MCF 10A (cell line): ENCODE data around the gene CLCA1. TPM values are rescaled to one million over a fixed set of nuclear protein-coding genes. Genes with fewer than 3 reads are reported as not detected.

Source experiments
- Bru-seq: library from RNA; stranded (reverse); fragments of 400-500 nt; gene quantifications from one replicate; lab custom pipeline; 2021; lab: Mats Ljungman, UMichigan
- BruChase-seq, 2 experiments: library from RNA; stranded (reverse); fragments of 400-500 nt; gene quantifications; one replicate each; lab custom pipeline; 2021; lab: Mats Ljungman, UMichigan
- BruUV-seq: library from RNA; stranded (reverse); fragments of 400-500 nt; replicated peaks from 2 replicates; lab custom pipeline; 2021; lab: Mats Ljungman, UMichigan
- CTCF ChIA-PET: fragments of 300-600 bp; sonication (Branson Sonifier 250); formaldehyde crosslinking; extraction: SDS; loops from one replicate; lab custom pipeline; 2021; ENCODE audit warnings: antibody characterized with exemption, inconsistent platforms; lab: Yijun Ruan, JAX
- POLR2A ChIA-PET: fragments of 300-600, 350-650 bp; sonication (Branson Sonifier 250); formaldehyde crosslinking; extraction: SDS; loops from one replicate; lab custom pipeline; 2020; ENCODE audit warnings: antibody characterized with exemption, inconsistent platforms; lab: Yijun Ruan, JAX
- DNase-seq: peaks from one replicate; pipeline ENCODE4 v3.0.0-alpha.2; 2018; ENCODE audit not compliant: unreplicated experiment
- H3K27ac Mint-ChIP-seq: one replicate; pipeline ENCODE4 v1.8.0; 2022; ENCODE audit warnings: mild to moderate bottlenecking, low read depth, mixed read lengths; ENCODE audit not compliant: unreplicated experiment
- H3K27me3 Mint-ChIP-seq: one replicate; pipeline ENCODE4 v1.8.0; 2022; ENCODE audit warnings: mixed read lengths; ENCODE audit not compliant: insufficient read depth, unreplicated experiment
- H3K36me3 Mint-ChIP-seq: one replicate; pipeline ENCODE4 v1.8.0; 2022; ENCODE audit warnings: mild to moderate bottlenecking, moderate library complexity, mixed read lengths; ENCODE audit not compliant: insufficient read depth, unreplicated experiment
- H3K4me1 Mint-ChIP-seq: one replicate; pipeline ENCODE4 v1.8.0; 2022; ENCODE audit warnings: mixed read lengths; ENCODE audit not compliant: insufficient read depth, unreplicated experiment
- H3K4me3 Mint-ChIP-seq: one replicate; pipeline ENCODE4 v1.8.0; 2022; ENCODE audit warnings: mild to moderate bottlenecking, moderate library complexity, mixed read lengths; ENCODE audit not compliant: unreplicated experiment
- H3K9me3 Mint-ChIP-seq: one replicate; pipeline ENCODE4 v1.8.0; 2022; ENCODE audit warnings: mixed read lengths; ENCODE audit not compliant: unreplicated experiment
- intact Hi-C: fragments of 100-400 bp; cut with micrococcal nuclease; formaldehyde crosslinking; loops from 2 replicates; pipeline ENCODE4 v1.14.1; 2022
- long read RNA-seq: library from polyadenylated mRNA; stranded (forward); transcript quantifications from one replicate; pipeline ENCODE4 v2.0.0, GENCODE V29; 2022
- total RNA-seq: library from RNA; stranded (reverse); gene quantifications from 2 replicates; pipeline ENCODE4 v1.2.3, GENCODE V29; 2022
- TF ChIP-seq, protein P1 (sequence below): fragments of 200-600 bp; IDR thresholded peaks from one replicate; pipeline ENCODE4 v1.8.0; 2022; ENCODE audit warnings: antibody characterized with exemption, mild to moderate bottlenecking; ENCODE audit not compliant: unreplicated experiment

The CLCA1 gene, protein sequence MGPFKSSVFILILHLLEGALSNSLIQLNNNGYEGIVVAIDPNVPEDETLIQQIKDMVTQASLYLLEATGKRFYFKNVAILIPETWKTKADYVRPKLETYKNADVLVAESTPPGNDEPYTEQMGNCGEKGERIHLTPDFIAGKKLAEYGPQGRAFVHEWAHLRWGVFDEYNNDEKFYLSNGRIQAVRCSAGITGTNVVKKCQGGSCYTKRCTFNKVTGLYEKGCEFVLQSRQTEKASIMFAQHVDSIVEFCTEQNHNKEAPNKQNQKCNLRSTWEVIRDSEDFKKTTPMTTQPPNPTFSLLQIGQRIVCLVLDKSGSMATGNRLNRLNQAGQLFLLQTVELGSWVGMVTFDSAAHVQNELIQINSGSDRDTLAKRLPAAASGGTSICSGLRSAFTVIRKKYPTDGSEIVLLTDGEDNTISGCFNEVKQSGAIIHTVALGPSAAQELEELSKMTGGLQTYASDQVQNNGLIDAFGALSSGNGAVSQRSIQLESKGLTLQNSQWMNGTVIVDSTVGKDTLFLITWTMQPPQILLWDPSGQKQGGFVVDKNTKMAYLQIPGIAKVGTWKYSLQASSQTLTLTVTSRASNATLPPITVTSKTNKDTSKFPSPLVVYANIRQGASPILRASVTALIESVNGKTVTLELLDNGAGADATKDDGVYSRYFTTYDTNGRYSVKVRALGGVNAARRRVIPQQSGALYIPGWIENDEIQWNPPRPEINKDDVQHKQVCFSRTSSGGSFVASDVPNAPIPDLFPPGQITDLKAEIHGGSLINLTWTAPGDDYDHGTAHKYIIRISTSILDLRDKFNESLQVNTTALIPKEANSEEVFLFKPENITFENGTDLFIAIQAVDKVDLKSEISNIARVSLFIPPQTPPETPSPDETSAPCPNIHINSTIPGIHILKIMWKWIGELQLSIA
- total RNA-seq (not detected in 2 replicates), Bru-seq, nascent RNA (not detected), BruChase-seq, experiment 1, labeled RNA remaining after a 6-hour chase (not detected), BruChase-seq, experiment 2, labeled RNA remaining after a 2-hour chase (percentile 2 among the genes with signal in this experiment)
- long read RNA-seq = 0 reads

GRCh38 chr1:86468501-86468977 is at the start of gene CLCA1:
Gene CLCA1, plus strand, starts transcription at chr1:86468927. Its CDS starts 45 bp downstream, at chr1:86468972.
- POLR2A ChIA-PET = no interaction called here

GRCh38 chr1:86419277-86419903 is 49.3 kb upstream of the CLCA1 start:
- no peaks in the 10 kb centered on the region for H3K27me3 Mint-ChIP-seq
- ChIA-PET CTCF (interaction anchor here (0.6 to 4.4 kb wide), 13 partner anchors 12 to 297 kb away, joined by 3 to 20 read pairs (median 4); partner anchors contain the start of gene ODF2L), POLR2A (interaction anchor here (3.3 to 7.2 kb wide), 3 partner anchors 11 to 24 kb away, joined by 22 to 126 read pairs (median 26); partner anchors contain the start of gene ODF2L)
- TF ChIP-seq, protein P1, sequence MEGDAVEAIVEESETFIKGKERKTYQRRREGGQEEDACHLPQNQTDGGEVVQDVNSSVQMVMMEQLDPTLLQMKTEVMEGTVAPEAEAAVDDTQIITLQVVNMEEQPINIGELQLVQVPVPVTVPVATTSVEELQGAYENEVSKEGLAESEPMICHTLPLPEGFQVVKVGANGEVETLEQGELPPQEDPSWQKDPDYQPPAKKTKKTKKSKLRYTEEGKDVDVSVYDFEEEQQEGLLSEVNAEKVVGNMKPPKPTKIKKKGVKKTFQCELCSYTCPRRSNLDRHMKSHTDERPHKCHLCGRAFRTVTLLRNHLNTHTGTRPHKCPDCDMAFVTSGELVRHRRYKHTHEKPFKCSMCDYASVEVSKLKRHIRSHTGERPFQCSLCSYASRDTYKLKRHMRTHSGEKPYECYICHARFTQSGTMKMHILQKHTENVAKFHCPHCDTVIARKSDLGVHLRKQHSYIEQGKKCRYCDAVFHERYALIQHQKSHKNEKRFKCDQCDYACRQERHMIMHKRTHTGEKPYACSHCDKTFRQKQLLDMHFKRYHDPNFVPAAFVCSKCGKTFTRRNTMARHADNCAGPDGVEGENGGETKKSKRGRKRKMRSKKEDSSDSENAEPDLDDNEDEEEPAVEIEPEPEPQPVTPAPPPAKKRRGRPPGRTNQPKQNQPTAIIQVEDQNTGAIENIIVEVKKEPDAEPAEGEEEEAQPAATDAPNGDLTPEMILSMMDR = peak; percentile 58
- DNase-seq = peak; percentile 73
- intact Hi-C loops = loop anchor here (1.0 to 10.0 kb wide), 4 partner anchors 39 to 265 kb away; no protein-coding TSS in a partner anchor
- peak overlapping the region; percentile 52 for H3K27ac Mint-ChIP-seq
- H3K4me1 Mint-ChIP-seq = peaks cover 30% of the 10 kb centered on the region
- H3K9me3 Mint-ChIP-seq = no peaks in the 10 kb centered on the region
- no peaks in the 10 kb centered on the region for H3K36me3 Mint-ChIP-seq
- no peak overlapping the region for H3K4me3 Mint-ChIP-seq
- BruUV-seq = no TSS peak

More at GRCh38 chr1:86468501-86468977, at the start of gene CLCA1:
- TF ChIP-seq, protein P1 = no peak
- Mint-ChIP-seq H3K4me3 (no peak within 1 kb of the TSS), H3K4me1 (no peaks in the 10 kb centered on the region), H3K9me3 (no peaks in the 10 kb centered on the region), H3K36me3 (no peaks in the 10 kb centered on the region), H3K27ac (no peak within 1 kb of the TSS), H3K27me3 (no peaks in the 10 kb centered on the region)
- intact Hi-C loops = no loop called here
- no TSS peak for BruUV-seq
- CTCF ChIA-PET = interaction anchor here (3.2 kb wide), 1 partner anchor 33 kb away, joined by 21 read pairs; no protein-coding TSS in a partner anchor
- no peak for DNase-seq

DNA sequence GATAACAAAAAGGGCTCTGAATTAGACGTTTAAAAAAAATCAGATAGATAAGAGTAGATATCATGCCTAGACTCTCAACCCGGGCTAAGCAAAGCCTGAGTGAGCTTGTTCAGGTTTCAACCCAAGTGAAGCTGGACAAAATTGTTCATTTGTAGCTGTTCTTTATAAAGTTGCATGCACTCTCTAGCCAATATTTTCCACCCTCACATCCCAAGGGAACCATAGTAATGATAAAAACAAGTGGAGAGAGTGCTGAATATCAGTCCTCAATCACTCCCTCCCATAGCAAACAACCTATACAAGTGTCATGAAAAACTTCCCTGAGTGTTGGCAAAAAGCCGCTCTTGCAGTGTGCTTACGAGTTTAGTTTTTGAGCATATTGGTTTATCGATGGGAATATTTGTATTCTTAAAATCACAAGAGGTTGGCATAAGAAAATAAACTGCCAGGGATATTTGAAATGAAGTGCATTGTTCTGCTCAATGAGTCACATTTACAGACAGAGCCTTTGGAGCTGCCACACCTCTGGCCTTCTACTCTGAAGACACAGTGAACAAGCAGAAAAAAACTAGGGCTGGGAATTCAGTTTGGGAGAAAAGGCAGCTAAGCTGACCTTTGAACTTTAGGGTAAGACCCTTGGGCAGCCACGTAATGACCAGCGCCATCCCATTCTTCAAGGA is 47.0 kb upstream of the CLCA1 start:
- BruUV-seq = no TSS peak
- POLR2A ChIA-PET = interaction anchor here (0.6 to 7.2 kb wide), 8 partner anchors 8 to 147 kb away, joined by 3 to 126 read pairs (median 4); partner anchors contain the start of gene ODF2L

More for the DNA sequence above, 47.0 kb upstream of the CLCA1 start:
- Mint-ChIP-seq H3K27me3 (no peaks in the 10 kb centered on the region), H3K9me3 (no peaks in the 10 kb centered on the region), H3K36me3 (no peaks in the 10 kb centered on the region), H3K4me1 (peaks cover 40% of the 10 kb centered on the region), H3K27ac (peak overlapping the region; percentile 84), H3K4me3 (peak overlapping the region; percentile 22)
- DNase-seq = peak; percentile 57
- TF ChIP-seq, protein P1 = no peak
- CTCF ChIA-PET = interaction anchor here (0.6 to 4.4 kb wide), 11 partner anchors 9 to 663 kb away, joined by 3 to 15 read pairs (median 4); partner anchors contain the start of genes HS2ST1, ODF2L and SELENOF
- intact Hi-C loops = no loop called here
